ENCODE data around the gene SPON2.

- TF ChIP-seq CTCF (conservative IDR thresholded peaks at IDR 0.05; ENCODE audit: low read length) (no peak), EZH2phosphoT487 (IDR thresholded peaks at IDR 0.05; ENCODE audit: borderline replicate concordance) (no peak)
These were observed 18.3 kb downstream of the SPON2 start for GRCh38 chr4:1154126-1154522.
